ENCODE measurements around the gene KRT83. TPM values are rescaled to one million over a fixed set of nuclear protein-coding genes. Genes with fewer than 3 reads are reported as not detected.

The KRT83 gene
- total and polyA plus RNA-seq, 8 donors: not detected

DNA sequence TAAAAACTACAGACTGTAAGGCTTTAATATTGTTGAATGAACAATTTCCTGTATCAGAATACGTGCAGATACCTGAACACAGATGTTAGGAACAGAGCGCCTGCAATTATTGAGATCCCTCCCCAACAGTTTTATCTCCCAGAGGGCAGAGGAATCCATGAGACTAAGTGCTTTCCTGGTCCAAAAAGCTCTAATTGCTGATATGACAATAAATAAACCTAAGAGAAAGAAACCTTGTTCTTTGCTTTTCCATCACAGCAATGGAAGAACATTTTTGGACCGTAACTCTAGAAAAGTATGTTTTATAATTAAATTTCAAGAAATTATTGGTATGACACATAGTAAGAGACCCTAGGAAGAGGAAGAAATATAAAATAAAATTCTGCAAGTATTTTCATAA is 13.0 kb upstream of the KRT83 start:
- Histone ChIP-seq H3K4me3 (no peak overlapping the region), H3K27ac (no peak overlapping the region), H3K4me1 (no peaks in the 10 kb centered on the region), H3K9me3 (no peaks in the 10 kb centered on the region), H3K27me3 (no peaks in the 10 kb centered on the region), H3K36me3 (no peaks in the 10 kb centered on the region)
- ATAC-seq: no peak
- FAIRE-seq: no peak
- TF ChIP-seq, protein P1, sequence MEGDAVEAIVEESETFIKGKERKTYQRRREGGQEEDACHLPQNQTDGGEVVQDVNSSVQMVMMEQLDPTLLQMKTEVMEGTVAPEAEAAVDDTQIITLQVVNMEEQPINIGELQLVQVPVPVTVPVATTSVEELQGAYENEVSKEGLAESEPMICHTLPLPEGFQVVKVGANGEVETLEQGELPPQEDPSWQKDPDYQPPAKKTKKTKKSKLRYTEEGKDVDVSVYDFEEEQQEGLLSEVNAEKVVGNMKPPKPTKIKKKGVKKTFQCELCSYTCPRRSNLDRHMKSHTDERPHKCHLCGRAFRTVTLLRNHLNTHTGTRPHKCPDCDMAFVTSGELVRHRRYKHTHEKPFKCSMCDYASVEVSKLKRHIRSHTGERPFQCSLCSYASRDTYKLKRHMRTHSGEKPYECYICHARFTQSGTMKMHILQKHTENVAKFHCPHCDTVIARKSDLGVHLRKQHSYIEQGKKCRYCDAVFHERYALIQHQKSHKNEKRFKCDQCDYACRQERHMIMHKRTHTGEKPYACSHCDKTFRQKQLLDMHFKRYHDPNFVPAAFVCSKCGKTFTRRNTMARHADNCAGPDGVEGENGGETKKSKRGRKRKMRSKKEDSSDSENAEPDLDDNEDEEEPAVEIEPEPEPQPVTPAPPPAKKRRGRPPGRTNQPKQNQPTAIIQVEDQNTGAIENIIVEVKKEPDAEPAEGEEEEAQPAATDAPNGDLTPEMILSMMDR (IDR thresholded peaks at IDR 0.05): no peak
- no peak for DNase-seq
- intact Hi-C loops (cut with DNase I): no loop called here
- WGBS, 2 donors: 92 to 95% methylated on average over 3 of the region's 3 CpGs

DNA sequence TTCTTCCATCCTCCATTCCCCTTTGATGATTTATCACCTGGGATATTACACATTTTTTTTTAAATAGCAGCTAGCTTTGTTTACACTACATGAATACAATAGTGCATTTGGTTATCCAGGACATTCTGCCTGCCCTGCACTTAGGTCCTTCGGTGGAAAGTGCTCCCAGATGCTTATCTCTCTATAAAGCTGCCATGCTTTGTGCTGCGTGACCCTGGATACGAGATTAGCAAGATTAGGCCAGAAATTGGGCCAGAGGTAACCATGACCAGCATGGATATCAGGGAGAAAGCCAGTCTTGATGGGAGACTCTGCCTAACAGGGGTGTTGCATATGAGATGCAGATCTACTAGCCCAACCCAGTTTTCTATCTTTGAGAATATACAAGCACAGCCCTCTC is 12.1 kb upstream of the KRT83 start:
- Histone ChIP-seq H3K4me3 (no peak overlapping the region), H3K4me1 (no peaks in the 10 kb centered on the region), H3K9me3 (no peaks in the 10 kb centered on the region), H3K27me3 (no peaks in the 10 kb centered on the region), H3K36me3 (no peaks in the 10 kb centered on the region), H3K27ac (no peak overlapping the region)
- no peak for FAIRE-seq
- WGBS, 2 donors: 48 to 60% methylated on average over 3 of the region's 3 CpGs
- no peak for ATAC-seq
- TF ChIP-seq, protein P1 (IDR thresholded peaks at IDR 0.05): no peak
- intact Hi-C loops (cut with DNase I): no loop called here
- DNase-seq: no peak

DNA sequence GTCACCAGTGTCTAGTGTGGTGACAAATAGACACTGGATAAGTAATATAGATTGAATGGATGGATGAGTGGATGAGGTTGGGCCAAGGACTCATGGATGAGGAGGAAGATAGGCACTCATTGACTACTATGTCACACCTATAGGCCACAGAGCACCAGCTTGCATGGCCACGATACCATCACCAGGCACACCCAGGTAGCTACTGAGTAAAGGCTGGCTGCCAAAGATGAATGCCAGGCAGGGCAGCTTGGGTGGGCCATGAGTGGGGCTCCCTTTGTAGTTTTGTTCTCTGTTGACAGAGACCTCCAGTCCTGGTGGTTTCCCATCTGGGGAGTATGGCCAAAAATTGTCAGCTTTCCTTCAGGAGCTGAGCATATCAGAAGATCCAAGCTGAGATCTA is 11.2 kb upstream of the KRT83 start:
- no peak for FAIRE-seq
- intact Hi-C loops (cut with DNase I): no loop called here
- WGBS, 2 donors: 98 to 100% methylated on average over 1 of the region's 1 CpG

DNA sequence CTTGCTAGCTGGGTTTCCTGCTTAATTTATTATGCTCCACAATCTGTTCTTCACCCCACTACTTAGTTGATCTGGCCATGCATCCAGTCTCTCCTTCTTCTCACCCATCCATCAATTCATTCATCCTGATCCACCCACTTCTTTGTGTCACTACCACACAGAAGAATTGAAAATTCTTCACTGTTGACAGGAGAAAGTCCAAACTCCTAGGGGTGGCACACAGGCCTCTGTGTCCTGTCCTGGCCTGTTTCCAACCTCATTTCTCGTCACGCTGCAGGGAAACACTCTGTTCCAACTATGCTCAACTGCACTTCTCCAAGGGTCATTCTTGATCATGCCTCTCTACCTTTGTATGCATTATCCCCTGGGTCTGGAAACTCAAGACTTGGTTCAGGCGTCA is 10.6 kb upstream of the KRT83 start:
- Histone ChIP-seq H3K36me3 (no peaks in the 10 kb centered on the region), H3K27ac (no peak overlapping the region), H3K27me3 (no peaks in the 10 kb centered on the region), H3K4me1 (peaks cover 0 to 2% (median 0%) of the 10 kb centered on the region in 3 donors), H3K4me3 (no peak overlapping the region), H3K9me3 (no peaks in the 10 kb centered on the region)
- intact Hi-C loops (cut with DNase I): no loop called here
- TF ChIP-seq, protein P1 (IDR thresholded peaks at IDR 0.05): no peak
- WGBS, 2 donors: 75 to 76% methylated on average over 3 of the region's 3 CpGs
- ATAC-seq (no peak), FAIRE-seq (no peak), DNase-seq (no peak)

More for the DNA sequence above, 11.2 kb upstream of the KRT83 start:
- no peak for DNase-seq
- TF ChIP-seq, protein P1 (IDR thresholded peaks at IDR 0.05): no peak
- H3K36me3 ChIP-seq: no peaks in the 10 kb centered on the region
- H3K9me3 ChIP-seq: no peaks in the 10 kb centered on the region
- peaks cover 0 to 2% (median 0%) of the 10 kb centered on the region in 3 donors for H3K4me1 ChIP-seq
- no peak overlapping the region for H3K27ac ChIP-seq
- H3K27me3 ChIP-seq: no peaks in the 10 kb centered on the region
- no peak overlapping the region for H3K4me3 ChIP-seq
- ATAC-seq: no peak

DNA sequence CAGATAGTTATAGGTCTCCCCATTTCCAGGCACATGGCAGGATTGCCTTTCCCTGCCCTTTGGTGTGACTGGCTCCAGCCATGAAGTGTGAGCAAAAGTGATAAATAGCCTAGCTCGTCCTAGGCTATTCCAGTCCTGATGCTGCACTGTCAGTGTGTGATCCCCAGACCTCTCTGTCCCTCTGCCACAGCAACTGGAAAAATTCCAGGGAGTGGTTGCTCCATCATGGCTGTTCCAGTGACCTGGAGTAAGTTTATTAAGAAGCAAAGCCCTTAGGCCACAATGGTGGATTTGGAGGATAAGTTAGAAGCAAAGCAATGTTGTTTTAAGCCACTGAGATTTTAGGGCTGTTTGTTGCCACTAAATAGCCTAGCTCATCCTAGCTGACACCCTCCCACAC is 9.8 kb upstream of the KRT83 start:
- Histone ChIP-seq H3K36me3 (no peaks in the 10 kb centered on the region), H3K9me3 (no peaks in the 10 kb centered on the region), H3K27ac (no peak overlapping the region), H3K4me3 (no peak overlapping the region), H3K27me3 (no peaks in the 10 kb centered on the region), H3K4me1 (peaks cover 0 to 2% (median 0%) of the 10 kb centered on the region in 3 donors)
- FAIRE-seq (no peak), DNase-seq (no peak), ATAC-seq (no peak)
- TF ChIP-seq, protein P1 (IDR thresholded peaks at IDR 0.05): no peak
- WGBS, 2 donors: 42 to 76% methylated on average over 1 of the region's 1 CpG
- intact Hi-C loops (cut with DNase I): no loop called here
